Colon (tissue), 2 donors: ENCODE measurements around the gene CTSL.
A peak's percentile ranks its signal among the peaks of the same experiment; 100 is the strongest.

ENCODE experiments used
- FAIRE-seq: peaks from 2 replicates; lab custom pipeline; 2012; peaks lifted over from hg19 to GRCh38; lab: Jason Lieb, UNC
- donor health status: control.
- donor health status: control.

Gene CTSL

DNA sequence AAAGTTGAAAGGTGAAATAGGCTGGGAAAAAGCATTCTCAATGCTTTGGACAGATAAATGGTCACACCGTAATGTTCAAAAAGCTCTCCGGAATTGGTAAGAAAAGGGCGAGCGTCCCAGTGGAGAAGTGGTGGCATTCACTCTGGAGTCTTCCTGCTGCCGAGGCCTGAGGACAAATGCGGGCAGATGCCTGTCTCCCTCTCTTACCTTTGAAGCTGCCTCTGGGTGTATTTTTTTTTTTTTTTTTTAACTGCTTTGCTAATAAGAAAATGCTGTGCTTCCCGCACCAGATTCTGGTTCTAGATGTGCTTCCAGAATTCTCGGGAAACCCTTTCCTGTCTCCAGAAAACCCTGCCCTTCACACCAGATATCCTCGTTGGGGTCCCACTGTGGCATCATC is 24.4 kb upstream of the CTSL start:
- no peak for FAIRE-seq

DNA sequence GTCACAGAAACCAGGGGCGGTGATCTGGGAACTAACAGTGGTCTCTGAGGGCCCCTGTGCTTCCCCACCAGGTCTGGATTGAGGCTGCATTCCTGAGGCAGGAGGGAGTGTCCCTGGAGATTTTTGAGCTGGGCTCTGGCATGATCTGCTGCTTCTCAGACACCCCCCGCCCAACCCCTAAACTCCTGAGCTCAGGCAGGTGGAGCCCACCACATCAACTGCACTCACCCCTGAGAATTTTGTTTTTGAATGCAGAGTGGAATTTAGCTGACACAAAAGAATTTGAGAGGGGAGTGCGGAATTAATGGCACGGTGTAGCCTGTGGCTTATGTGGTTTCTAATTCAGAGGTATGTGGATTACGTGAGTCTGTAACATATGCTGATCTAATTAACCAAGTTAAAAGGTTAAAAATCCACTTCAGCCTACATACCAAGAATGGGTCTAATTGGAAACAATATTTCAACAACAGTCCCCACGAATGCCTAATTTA is 23.9 kb upstream of the CTSL start:
- no peak for FAIRE-seq

DNA sequence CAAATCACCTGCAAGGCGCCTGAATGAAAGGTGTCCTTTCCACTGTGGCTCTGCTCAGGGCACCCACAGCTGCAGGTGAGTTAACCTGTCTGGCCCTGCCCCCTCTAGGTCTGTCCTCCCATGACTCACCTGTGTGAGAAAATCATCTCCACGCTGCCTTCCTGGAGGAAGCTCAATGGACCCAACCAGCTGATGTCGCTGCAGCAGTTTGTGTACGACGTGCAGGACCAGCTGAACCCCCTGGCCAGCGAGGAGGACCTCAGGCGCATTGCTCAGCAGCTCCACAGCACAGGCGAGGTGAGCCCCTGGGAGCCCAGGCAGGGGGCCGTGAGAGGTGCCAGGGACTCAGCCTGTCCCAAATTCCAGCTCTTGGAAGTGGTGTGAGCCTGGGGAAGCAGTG is 23.0 kb upstream of the CTSL start:
- FAIRE-seq, result no peak

DNA sequence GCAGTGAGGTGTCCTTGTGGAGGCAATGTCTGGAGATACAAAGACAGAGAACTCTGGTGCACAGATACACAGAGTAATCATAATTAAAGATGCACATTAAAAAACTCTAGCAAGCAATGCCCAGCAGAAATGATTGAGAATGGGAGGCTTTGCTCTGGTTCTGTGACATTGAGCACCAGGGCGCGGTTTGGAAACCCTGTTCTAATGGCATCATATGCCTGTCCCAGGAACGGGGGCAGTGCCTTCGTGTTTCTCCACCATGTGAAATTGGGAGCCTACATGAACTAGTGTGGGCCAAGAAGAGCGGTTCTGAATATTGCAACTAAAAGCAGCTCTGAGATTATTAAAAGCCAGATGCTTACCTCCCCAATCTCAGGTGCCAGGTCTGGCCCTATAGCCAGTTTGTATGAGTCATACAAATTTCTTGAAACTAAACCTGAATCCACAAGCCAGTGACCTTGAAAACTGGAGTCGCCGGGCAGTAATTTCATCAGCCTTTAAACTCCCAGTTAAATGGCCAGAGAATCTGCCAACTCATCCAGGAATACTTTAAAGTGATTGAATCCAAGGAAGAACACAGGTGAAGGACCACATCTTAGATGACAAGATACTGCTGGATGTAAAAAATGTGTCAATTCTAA is 22.2 kb upstream of the CTSL start:
- no peak for FAIRE-seq

DNA sequence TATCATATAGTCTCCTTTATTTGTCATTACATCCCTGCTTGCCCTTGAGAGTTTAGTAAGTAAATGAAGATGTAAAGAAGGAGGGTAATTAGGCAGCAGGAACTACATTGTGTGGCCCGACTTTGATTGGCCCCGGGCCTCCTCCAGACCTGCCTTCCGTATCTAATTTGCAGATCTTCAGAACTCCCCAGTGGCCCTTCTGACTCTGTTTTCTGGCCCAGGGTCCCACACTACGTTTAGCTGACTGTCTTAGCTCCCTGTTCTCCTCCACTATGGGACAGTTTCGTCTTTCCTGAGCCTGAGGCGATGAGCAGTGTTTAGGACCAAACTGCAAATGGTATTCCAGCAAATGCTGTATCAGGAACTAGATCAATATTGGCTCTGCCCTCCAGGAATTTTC is 21.6 kb upstream of the CTSL start:
- FAIRE-seq, result no peak

DNA sequence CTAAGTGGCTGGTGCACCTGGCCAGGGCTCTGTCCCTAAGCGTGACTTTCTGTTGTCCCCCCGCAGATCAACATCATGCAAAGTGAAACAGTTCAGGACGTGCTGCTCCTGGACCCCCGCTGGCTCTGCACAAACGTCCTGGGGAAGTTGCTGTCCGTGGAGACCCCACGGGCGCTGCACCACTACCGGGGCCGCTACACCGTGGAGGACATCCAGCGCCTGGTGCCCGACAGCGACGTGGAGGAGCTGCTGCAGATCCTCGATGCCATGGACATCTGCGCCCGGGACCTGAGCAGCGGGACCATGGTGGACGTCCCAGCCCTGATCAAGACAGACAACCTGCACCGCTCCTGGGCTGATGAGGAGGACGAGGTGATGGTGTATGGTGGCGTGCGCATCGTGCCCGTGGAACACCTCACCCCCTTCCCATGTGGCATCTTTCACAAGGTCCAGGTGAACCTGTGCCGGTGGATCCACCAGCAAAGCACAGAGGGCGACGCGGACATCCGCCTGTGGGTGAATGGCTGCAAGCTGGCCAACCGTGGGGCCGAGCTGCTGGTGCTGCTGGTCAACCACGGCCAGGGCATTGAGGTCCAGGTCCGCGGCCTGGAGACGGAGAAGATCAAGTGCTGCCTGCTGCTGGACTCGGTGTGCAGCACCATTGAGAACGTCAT is 19.7 kb upstream of the CTSL start:
- FAIRE-seq, result no peak

DNA sequence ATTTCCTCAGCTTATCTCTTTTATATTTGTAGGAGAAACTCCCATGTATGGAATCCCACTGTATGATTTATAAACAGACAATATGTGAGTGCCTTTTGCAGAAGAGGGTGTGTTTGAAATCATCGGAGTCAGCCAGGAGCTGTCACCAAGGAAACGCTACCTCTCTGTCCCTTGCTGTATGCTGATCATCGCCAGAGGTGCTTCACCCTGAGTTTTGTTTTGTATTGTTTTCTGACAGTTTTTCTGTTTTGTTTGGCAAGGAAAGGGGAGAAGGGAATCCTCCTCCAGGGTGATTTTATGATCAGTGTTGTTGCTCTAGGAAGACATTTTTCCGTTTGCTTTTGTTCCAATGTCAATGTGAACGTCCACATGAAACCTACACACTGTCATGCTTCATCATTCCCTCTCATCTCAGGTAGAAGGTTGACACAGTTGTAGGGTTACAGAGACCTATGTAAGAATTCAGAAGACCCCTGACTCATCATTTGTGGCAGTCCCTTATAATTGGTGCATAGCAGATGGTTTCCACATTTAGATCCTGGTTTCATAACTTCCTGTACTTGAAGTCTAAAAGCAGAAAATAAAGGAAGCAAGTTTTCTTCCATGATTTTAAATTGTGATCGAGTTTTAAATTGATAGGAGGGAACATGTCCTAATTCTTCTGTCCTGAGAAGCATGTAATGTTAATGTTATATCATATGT is 18.0 kb upstream of the CTSL start:
- no peak for FAIRE-seq

GRCh38 chr9:87708546-87708945 is 17.4 kb upstream of the CTSL start:
- peak; percentile 18 for FAIRE-seq

GRCh38 chr9:87708986-87709728 is 16.8 kb upstream of the CTSL start:
- no peak for FAIRE-seq

DNA sequence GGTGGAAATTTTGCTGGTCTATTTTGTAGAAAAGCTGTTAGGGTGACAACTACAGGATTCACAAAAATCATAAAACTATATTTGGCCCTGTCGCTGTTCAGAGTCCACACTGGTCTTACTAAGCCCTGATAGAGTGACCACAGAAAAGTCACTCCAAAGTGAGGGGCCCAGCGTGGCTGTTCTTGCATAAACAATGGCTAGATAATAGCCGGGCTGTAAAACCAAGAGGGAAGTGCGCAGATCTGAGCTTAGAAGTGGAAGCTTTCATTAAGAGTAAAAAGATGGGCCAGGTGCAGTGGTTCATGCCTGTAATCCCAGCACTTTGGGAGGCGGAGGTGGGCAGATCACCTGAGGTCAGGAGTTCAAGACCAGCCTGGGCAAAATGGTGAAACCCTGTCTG is 15.5 kb upstream of the CTSL start:
- FAIRE-seq, result no peak

GRCh38 chr9:87711857-87712800 is 13.8 kb upstream of the CTSL start:
- FAIRE-seq, result no peak

DNA sequence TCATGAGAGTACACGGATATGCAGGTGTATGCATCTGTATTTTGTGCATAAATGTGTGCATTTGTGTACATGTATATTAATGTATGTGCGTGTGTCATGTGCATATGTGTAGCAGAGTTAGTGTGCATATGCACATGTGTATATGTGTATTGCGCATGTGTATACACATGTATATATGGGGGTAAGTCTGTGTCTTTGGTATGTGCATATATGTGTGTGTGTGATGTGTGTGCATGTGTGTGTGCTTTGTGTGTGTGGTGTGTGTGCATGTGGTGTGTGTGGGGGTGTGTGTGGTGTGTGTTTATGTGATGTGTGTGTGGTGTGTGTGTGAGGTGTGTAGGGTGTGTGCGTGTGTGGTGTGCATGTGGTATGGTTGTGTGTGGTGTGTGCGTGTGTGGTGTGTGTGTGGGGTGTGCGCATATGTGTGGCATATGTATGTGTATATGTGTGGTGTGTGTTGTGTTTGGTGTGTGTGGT is 13.1 kb upstream of the CTSL start:
- no peak for FAIRE-seq

- FAIRE-seq, result no peak
Measured at GRCh38 chr9:87713278-87713987, 12.5 kb upstream of the CTSL start.

GRCh38 chr9:87713988-87714330 is 12.0 kb upstream of the CTSL start:
- FAIRE-seq, result no peak

DNA sequence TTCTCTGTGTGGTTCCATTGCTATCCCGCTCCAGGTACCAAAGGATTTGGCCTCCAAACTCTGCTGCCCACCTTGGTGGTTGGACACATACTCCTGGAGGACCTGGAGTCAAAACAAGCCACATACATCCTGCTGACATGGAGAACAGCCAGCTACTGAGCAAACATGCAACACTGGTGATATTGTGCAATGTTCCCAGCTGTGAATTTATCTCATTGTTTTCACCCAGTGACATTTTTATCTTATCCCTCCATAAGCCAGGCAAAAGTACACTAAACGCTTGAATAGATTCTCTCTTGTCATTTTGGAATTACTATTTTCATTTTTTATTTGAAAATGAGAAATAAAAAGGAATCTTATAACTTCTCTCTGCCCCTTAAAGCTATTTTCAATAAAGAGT is 11.1 kb upstream of the CTSL start:
- FAIRE-seq, result no peak

GRCh38 chr9:87716141-87716540 is 9.8 kb upstream of the CTSL start:
- no peak for FAIRE-seq

DNA sequence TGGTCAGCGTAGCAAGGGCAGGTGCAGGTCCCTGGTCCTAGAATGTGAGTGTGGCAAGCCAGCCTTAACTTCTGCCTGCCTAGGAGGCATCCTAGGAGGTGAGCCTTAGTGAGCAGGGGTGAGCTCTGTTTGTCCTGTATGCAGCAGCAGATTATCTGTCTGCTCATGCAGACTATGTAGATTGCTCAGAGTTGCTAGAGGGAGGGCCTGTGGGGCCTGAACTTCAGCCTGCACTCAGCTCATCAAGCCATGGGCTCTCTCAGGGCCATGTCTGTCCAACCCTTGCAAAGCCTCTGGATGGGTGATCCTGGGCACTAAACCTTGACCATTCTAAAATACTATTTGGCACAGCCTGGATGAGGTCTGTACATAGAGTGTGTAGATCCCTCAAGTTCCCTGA is 8.5 kb upstream of the CTSL start:
- FAIRE-seq, result no peak

DNA sequence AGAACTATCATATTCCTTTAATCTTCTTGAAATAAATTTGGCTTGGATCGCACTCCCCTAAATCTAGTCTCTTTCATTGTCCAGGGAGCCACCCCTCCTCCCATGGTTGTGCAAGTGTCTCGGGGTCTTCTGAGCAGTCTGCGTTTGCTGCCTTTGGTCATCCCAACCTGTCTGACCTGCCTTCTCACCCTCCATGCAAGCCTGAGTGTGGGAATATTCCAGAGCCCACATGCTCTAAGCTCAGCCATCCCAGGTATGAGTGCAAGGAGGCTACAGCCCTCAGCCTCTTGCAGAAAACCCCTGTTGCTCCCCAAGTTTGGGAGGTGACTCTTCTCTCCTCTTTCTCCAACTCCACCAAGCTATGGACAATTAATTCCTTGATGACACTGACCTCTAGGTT is 7.7 kb upstream of the CTSL start:
- FAIRE-seq, result no peak

DNA sequence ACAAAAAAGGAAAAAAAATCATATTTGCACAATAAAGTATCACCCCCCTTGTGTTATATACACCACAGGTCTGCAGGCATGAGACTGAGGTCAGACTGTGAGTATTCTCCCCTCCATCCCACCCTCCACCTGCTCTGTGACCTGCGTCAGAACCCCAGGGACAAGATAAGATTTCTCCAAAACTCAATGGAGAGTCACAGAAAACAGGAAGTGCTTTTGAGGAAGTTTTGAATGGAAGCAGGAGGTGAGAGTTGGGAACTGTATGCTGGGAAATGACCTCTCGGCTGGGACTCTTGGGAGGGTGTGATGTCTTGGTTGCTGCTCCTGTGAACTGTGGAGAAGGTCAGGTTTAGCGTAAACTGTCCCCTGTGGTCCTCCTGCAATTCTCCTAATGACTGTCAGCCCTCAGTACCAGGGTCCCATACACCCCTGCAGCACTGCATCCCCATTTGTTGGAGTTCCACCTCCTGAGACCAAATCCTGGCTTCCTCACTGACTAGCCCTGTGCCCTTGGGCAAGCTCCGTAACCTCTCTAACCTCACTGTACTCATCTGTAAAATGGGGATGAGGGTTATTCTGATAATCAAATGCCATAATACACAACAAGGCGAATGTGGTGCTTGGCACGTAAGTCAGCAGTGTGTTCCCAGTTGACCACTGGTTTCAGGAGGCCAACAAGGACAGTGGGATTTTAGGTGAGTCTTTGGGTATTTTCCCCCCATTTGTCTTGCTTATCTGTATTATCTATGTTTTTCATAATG is 6.9 kb upstream of the CTSL start:
- FAIRE-seq, result no peak

GRCh38 chr9:87720173-87720572 is 5.7 kb upstream of the CTSL start:
- FAIRE-seq, result no peak
